HUES48 (cell line): ENCODE results near the gene TUNAR.
"Not testable (repeated sequence)": the region's sequence is repeated elsewhere in the genome, so short reads cannot be mapped to it uniquely, and the experiment has no call there.

ENCODE experiments used
- H3K27ac ChIP-seq: one replicate; pipeline ENCODE4 v1.7.0; 2013; ENCODE audit warnings: low read depth, low read length, inconsistent platforms
- H3K27me3 ChIP-seq: 2 replicates; pipeline ENCODE4 v1.6.1; 2013; ENCODE audit warnings: mild to moderate bottlenecking, low read length; ENCODE audit not compliant: control insufficient read depth, insufficient read depth
- H3K36me3 ChIP-seq: 2 replicates; pipeline ENCODE4 v1.6.1; 2013; ENCODE audit warnings: low read length; ENCODE audit not compliant: control insufficient read depth, insufficient read depth
- H3K4me1 ChIP-seq: 2 replicates; pipeline ENCODE4 v1.6.1; 2013; ENCODE audit warnings: mild to moderate bottlenecking, low read length; ENCODE audit not compliant: control insufficient read depth, insufficient read depth
- H3K4me3 ChIP-seq: 2 replicates; pipeline ENCODE4 v1.5.1; 2013; ENCODE audit warnings: mild to moderate bottlenecking, low read depth, low read length
- H3K9ac ChIP-seq: 2 replicates; pipeline ENCODE4 v1.6.1; 2013; ENCODE audit warnings: mild to moderate bottlenecking, low read depth, low read length, moderate library complexity
- H3K9me3 ChIP-seq: 2 replicates; pipeline ENCODE4 v1.6.1; 2013; ENCODE audit warnings: low read length; ENCODE audit not compliant: control insufficient read depth, insufficient read depth

The TUNAR gene

GRCh38 chr14:95944462-95944861 is 67.8 kb downstream of the TUNAR start:
- H3K36me3 ChIP-seq = no peaks in the 10 kb centered on the region
- peaks cover 20% of the 10 kb centered on the region for H3K4me1 ChIP-seq
- no peak overlapping the region for H3K4me3 ChIP-seq
- H3K27me3 ChIP-seq = no peaks in the 10 kb centered on the region
- peaks cover 23% of the 10 kb centered on the region for H3K9me3 ChIP-seq
- no peak overlapping the region for H3K9ac ChIP-seq
- no peak overlapping the region for H3K27ac ChIP-seq

- Histone ChIP-seq H3K9ac (no peak overlapping the region), H3K9me3 (peaks cover 10% of the 10 kb centered on the region), H3K27ac (no peak overlapping the region), H3K36me3 (no peaks in the 10 kb centered on the region), H3K4me1 (peaks cover 20% of the 10 kb centered on the region), H3K27me3 (no peaks in the 10 kb centered on the region), H3K4me3 (no peak overlapping the region)
These were observed 70.2 kb downstream of the TUNAR start for GRCh38 chr14:95946867-95947266.

- Histone ChIP-seq H3K36me3 (no peaks in the 10 kb centered on the region), H3K9ac (peak overlapping the region; percentile 71), H3K4me3 (peak overlapping the region; percentile 25; the same call in 1 of the 2 replicates), H3K4me1 (peaks cover 20% of the 10 kb centered on the region), H3K27ac (peak overlapping the region; percentile 97), H3K27me3 (no peaks in the 10 kb centered on the region), H3K9me3 (no peaks in the 10 kb centered on the region; the same call in 1 of the 2 replicates)
These were observed 71.9 kb downstream of the TUNAR start for GRCh38 chr14:95948558-95948981.

GRCh38 chr14:95951359-95951758 is 74.7 kb downstream of the TUNAR start:
- H3K36me3 ChIP-seq = no peaks in the 10 kb centered on the region

GRCh38 chr14:95953111-95953724 is 76.6 kb downstream of the TUNAR start:
- Histone ChIP-seq H3K4me1 (peaks cover 25% of the 10 kb centered on the region), H3K9ac (no peak overlapping the region), H3K36me3 (no peaks in the 10 kb centered on the region), H3K27ac (no peak overlapping the region), H3K4me3 (no peak overlapping the region), H3K9me3 (no peaks in the 10 kb centered on the region; the same call in 1 of the 2 replicates), H3K27me3 (no peaks in the 10 kb centered on the region)

More at GRCh38 chr14:95951359-95951758, 74.7 kb downstream of the TUNAR start:
- Histone ChIP-seq H3K9ac (no peak overlapping the region), H3K4me1 (peaks cover 23% of the 10 kb centered on the region), H3K9me3 (no peaks in the 10 kb centered on the region; the same call in 1 of the 2 replicates), H3K27me3 (no peaks in the 10 kb centered on the region), H3K4me3 (no peak overlapping the region), H3K27ac (no peak overlapping the region)

- Histone ChIP-seq H3K9ac (no peak overlapping the region), H3K9me3 (no peaks in the 10 kb centered on the region), H3K27me3 (no peaks in the 10 kb centered on the region), H3K4me1 (peaks cover 21% of the 10 kb centered on the region), H3K36me3 (no peaks in the 10 kb centered on the region), H3K27ac (peak overlapping the region; percentile 79), H3K4me3 (no peak overlapping the region)
These were observed 80.2 kb downstream of the TUNAR start for GRCh38 chr14:95956601-95957460.

GRCh38 chr14:95958105-95958504 is 81.5 kb downstream of the TUNAR start:
- Histone ChIP-seq H3K4me1 (peaks cover 21% of the 10 kb centered on the region), H3K36me3 (no peaks in the 10 kb centered on the region), H3K9me3 (no peaks in the 10 kb centered on the region), H3K9ac (no peak overlapping the region), H3K27me3 (no peaks in the 10 kb centered on the region), H3K4me3 (no peak overlapping the region), H3K27ac (peak overlapping the region; percentile 79)

GRCh38 chr14:95959317-95959716 is 82.7 kb downstream of the TUNAR start:
- no peak overlapping the region for H3K4me3 ChIP-seq

GRCh38 chr14:95961481-95961880 is 84.8 kb downstream of the TUNAR start:
- Histone ChIP-seq H3K4me1 (peaks cover 22% of the 10 kb centered on the region), H3K9ac (no peak overlapping the region; the same call in 1 of the 2 replicates), H3K36me3 (no peaks in the 10 kb centered on the region), H3K27ac (no peak overlapping the region), H3K4me3 (no peak overlapping the region), H3K27me3 (no peaks in the 10 kb centered on the region), H3K9me3 (peaks cover 12% of the 10 kb centered on the region)

More at GRCh38 chr14:95959317-95959716, 82.7 kb downstream of the TUNAR start:
- Histone ChIP-seq H3K27me3 (no peaks in the 10 kb centered on the region), H3K9ac (no peak overlapping the region), H3K36me3 (no peaks in the 10 kb centered on the region), H3K4me1 (peaks cover 21% of the 10 kb centered on the region), H3K9me3 (no peaks in the 10 kb centered on the region), H3K27ac (no peak overlapping the region)

GRCh38 chr14:95964901-95965300 is 88.3 kb downstream of the TUNAR start:
- no peaks in the 10 kb centered on the region for H3K36me3 ChIP-seq
- H3K9me3 ChIP-seq = peaks cover 12% of the 10 kb centered on the region
- H3K9ac ChIP-seq = no peak overlapping the region
- 0 out of 2 replicates have a peak, but pooled peaks cover 4% of the 10 kb centered on the region for H3K4me1 ChIP-seq
- H3K27ac ChIP-seq = no peak overlapping the region
- H3K27me3 ChIP-seq = no peaks in the 10 kb centered on the region
- H3K4me3 ChIP-seq = no peak overlapping the region

- not testable (repeated sequence) for H3K27me3 ChIP-seq
These were observed 91.4 kb downstream of the TUNAR start for GRCh38 chr14:95968048-95968447.

More at GRCh38 chr14:95968048-95968447, 91.4 kb downstream of the TUNAR start:
- H3K9me3 ChIP-seq = peaks cover 12% of the 10 kb centered on the region
- H3K9ac ChIP-seq, H3K4me3 ChIP-seq, H3K36me3 ChIP-seq, H3K4me1 ChIP-seq, H3K27ac ChIP-seq: not testable (repeated sequence)
